Fibroblast of skin of abdomen (primary cell): ENCODE measurements around the gene OLIG1.

Source experiments
- DNase-seq: peaks from one replicate; pipeline ENCODE4 v3.0.0-alpha.2; 2013

Gene OLIG1

GRCh38 chr21:33063907-33064622 is 5.9 kb upstream of the OLIG1 start:
- no peak for DNase-seq

- DNase-seq = no peak
Measured at GRCh38 chr21:33064623-33065390, 5.1 kb upstream of the OLIG1 start.

GRCh38 chr21:33067043-33067442 is 2.9 kb upstream of the OLIG1 start:
- no peak for DNase-seq

GRCh38 chr21:33067457-33067856 is 2.5 kb upstream of the OLIG1 start:
- no peak for DNase-seq

GRCh38 chr21:33069243-33069642 is 698 bp upstream of the OLIG1 start:
- DNase-seq = no peak

- no peak for DNase-seq
Measured at GRCh38 chr21:33069645-33069993, 322 bp upstream of the OLIG1 start.

- DNase-seq = no peak
Measured at GRCh38 chr21:33070744-33070997, 730 bp downstream of the OLIG1 start.

GRCh38 chr21:33070998-33071769 is 1.2 kb downstream of the OLIG1 start:
- DNase-seq = no peak

- no peak for DNase-seq
Measured at GRCh38 chr21:33071770-33072306, 1.9 kb downstream of the OLIG1 start.

- no peak for DNase-seq
Measured at GRCh38 chr21:33073636-33074035, 3.7 kb downstream of the OLIG1 start.

- peak; percentile 6 for DNase-seq
Measured at GRCh38 chr21:33075128-33075527, 5.2 kb downstream of the OLIG1 start.

GRCh38 chr21:33075596-33076195 is 5.8 kb downstream of the OLIG1 start:
- no peak for DNase-seq

GRCh38 chr21:33076600-33077329 is 6.8 kb downstream of the OLIG1 start:
- DNase-seq = no peak

- DNase-seq = peak; percentile 24
Measured at GRCh38 chr21:33078907-33079582, 9.1 kb downstream of the OLIG1 start.

GRCh38 chr21:33080376-33080775 is 10.4 kb downstream of the OLIG1 start:
- DNase-seq = no peak

GRCh38 chr21:33080776-33081175 is 10.8 kb downstream of the OLIG1 start:
- DNase-seq = no peak

- DNase-seq = no peak
Measured at GRCh38 chr21:33088384-33088783, 18.4 kb downstream of the OLIG1 start.

- no peak for DNase-seq
Measured at GRCh38 chr21:33089395-33090119, 19.6 kb downstream of the OLIG1 start.

GRCh38 chr21:33096426-33096825 is 26.5 kb downstream of the OLIG1 start:
- DNase-seq = no peak

- DNase-seq = no peak
Measured at GRCh38 chr21:33099131-33099530, 29.2 kb downstream of the OLIG1 start.

GRCh38 chr21:33101300-33101911 is 31.5 kb downstream of the OLIG1 start:
- DNase-seq = no peak
